ENCODE measurements around the gene ZNF324B.

Gene ZNF324B

DNA sequence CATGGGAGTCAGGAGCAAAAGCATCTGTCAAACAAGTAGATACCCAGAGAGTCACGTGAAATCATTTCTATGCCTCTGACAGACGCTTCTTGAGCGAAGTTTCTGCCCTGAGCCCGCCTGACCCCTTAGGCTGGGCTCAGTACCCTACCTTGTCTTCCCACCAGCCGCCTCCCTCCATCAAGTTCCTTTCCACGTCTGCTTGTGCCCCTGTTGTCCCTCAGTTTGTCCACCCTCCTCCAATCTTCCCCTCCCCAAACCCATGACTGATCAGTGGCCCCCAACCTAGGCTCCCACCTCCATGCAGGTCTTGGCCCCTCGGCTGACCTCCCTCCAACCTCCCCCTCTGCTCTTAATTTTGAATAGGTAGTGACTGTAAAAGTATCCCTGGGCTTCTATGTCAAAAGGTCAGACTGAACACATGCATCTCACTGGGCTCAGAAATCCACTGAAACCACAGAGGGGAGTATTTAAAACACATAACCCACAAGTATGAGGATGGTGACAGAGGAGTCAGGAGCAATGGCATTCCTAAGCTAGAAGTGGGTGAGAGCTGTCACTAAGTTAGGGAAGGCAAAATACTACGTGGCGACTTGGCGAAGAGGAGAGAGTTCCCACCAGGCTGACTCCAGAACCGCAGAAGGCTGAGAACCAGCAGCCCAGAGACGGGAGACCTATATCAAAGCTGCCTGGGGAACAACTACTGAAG, 23.0 kb downstream of the ZNF324B start:
- no peak for DNase-seq (ENCODE audit: low spot score)
- TF ChIP-seq, protein P1, sequence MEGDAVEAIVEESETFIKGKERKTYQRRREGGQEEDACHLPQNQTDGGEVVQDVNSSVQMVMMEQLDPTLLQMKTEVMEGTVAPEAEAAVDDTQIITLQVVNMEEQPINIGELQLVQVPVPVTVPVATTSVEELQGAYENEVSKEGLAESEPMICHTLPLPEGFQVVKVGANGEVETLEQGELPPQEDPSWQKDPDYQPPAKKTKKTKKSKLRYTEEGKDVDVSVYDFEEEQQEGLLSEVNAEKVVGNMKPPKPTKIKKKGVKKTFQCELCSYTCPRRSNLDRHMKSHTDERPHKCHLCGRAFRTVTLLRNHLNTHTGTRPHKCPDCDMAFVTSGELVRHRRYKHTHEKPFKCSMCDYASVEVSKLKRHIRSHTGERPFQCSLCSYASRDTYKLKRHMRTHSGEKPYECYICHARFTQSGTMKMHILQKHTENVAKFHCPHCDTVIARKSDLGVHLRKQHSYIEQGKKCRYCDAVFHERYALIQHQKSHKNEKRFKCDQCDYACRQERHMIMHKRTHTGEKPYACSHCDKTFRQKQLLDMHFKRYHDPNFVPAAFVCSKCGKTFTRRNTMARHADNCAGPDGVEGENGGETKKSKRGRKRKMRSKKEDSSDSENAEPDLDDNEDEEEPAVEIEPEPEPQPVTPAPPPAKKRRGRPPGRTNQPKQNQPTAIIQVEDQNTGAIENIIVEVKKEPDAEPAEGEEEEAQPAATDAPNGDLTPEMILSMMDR (IDR thresholded peaks at IDR 0.05; ENCODE audit: extremely low read depth, missing control alignments) = no peak

DNA sequence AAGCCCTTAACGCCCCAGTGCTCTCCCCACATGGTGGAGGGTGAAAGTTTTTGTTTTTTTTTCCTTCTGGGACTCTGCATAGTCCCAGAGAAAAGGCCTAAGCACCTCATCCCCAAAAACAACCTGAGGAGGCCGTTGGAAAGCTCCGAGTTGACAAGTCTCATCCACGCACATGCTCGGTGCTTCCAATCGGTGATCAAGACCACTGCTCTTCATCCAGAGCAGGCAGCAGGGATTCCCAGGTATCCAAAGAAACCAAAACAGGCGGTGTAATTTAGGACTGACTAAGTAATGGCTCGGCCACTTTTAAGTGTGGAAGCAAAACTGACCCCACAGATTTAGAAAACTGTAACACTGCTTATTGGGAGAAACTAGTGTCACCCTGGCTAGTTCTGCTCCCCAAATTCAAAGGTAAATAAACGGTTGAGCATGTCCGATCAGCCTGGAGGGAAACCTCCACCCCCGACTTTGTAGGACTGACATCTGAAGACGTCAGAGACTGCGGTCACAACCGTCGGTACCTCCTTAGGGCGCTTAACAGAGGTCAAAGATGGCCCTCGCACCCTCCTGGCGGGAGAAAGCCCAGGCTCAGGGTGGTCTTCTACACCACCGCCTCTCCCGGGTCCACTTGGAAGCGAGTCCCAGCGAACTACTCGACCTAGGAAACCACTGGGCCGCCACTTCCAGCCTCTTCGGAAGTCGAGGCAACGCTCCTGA, 23.7 kb downstream of the ZNF324B start:
- TF ChIP-seq, protein P1 (IDR thresholded peaks at IDR 0.05; ENCODE audit: extremely low read depth, missing control alignments) = no peak
- peak; percentile 60 for DNase-seq (ENCODE audit: low spot score)

DNA sequence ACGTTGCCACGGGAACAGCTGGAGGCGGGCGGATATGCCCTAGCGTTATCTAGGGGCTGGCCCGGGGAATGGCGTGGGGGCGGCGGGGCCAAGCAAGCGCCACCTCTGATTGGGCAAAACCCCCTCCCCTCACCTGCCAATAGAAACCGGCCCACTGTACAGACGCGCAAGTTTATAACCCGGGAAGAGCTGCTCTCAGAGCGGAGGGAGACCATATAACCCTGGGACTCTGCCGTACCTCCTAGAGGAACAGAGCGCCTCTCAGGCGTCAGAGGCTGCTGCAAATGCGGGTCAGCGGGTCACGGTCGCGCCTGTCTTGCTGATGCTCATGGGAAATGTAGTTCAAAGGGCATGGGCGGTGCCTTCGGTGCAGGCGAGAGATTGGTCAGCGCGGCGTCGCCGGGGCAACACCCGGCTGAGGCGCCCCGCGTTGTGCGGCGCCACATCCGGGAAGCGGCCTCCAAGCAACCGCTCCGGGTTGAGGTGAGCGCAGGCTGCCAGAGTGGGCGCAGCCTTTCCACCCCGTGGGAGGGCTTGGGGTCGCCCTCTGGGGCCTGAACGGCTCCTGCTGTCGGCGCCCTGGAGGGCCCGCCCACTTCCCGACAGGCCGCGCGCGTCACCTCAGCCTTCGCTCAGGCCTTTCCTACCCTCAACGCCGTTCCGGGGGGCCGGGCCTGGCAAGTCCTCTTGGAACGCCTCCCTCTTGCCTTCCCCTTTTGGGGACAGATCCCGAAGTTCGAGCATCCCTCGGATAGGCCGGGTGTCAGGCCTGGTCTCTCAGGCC, 24.5 kb downstream of the ZNF324B start, which contains the start of gene ZNF446:
Gene ZNF446 (plus strand): TSS at position 639 of the 784 bp plus-strand sequence. CDS start 867 bp downstream, outside the sequence.
- TF ChIP-seq, protein P1 (IDR thresholded peaks at IDR 0.05; ENCODE audit: extremely low read depth, missing control alignments) = no peak
- peak; percentile 97 for DNase-seq (ENCODE audit: low spot score)

DNA sequence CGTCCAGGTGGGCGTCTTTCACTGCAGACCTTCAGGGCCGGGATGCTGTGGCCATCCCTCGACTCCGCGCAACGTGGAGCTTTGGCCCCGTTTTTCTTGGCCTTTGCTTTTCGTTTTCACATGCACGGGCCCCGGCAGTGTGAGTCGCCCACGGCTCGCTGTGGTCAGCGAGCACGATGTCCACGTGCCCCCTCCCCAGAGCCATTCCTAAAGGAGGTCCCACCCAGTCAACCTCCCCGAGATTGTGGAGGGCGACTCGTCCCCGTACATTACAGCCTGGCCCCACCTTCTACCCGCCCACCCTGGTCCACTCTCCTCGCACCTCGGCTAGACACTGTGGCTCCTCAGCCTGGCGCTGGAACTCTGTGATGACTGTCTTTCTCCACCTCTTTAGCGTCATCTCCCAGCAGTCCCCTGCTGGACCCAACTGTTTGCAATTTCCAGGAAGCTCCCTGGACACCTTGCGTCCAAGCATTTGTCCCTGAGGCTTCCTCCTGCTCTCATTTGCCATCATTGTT, 25.1 kb downstream of the ZNF324B start:
- no peak for DNase-seq (ENCODE audit: low spot score)
- TF ChIP-seq, protein P1 (IDR thresholded peaks at IDR 0.05; ENCODE audit: extremely low read depth, missing control alignments) = no peak

DNA sequence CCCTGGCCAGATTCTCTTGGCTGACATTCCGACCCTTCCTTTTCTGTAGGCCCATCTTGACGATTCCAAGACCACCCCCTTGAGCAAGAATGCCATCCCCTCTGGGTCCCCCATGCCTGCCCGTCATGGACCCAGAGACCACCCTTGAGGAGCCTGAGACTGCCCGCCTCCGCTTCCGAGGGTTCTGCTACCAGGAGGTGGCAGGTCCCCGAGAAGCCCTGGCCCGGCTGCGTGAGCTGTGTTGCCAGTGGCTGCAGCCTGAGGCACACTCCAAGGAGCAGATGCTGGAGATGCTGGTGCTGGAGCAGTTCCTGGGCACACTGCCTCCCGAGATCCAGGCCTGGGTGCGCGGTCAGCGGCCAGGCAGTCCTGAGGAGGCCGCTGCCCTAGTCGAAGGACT, 25.7 kb downstream of the ZNF324B start:
- no peak for DNase-seq (ENCODE audit: low spot score)
- TF ChIP-seq, protein P1 (IDR thresholded peaks at IDR 0.05; ENCODE audit: extremely low read depth, missing control alignments) = no peak

DNA sequence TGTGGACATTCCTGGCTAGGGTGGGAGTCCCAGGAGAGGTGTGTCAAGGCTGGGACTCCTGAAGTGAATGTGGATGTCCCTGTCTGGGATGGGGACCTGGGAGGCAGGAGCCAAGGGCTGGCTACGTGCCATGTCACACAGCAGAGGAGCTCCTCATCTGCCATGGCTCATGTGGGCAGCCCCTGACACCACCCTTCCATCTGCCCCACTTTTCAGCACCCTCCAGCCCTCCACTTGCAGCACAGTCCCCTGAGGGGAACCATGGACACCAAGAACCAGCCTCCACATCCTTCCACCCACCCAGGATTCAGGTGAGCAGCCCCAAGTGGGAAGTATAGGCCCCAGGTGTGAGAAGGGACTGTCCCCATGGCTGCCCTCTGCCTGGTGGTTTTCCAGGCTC, 26.4 kb downstream of the ZNF324B start:
- TF ChIP-seq, protein P1 (IDR thresholded peaks at IDR 0.05; ENCODE audit: extremely low read depth, missing control alignments) = no peak
- DNase-seq (ENCODE audit: low spot score) = no peak

Data from GM20000 (cell line).